ENCODE results near the gene ALMS1.

Gene ALMS1

GRCh38 chr2:73383036-73383435 lies 2.6 kb upstream of the ALMS1 start:
- H3K9me3 Mint-ChIP-seq, result no peaks in the 10 kb centered on the region
- H3K27ac Mint-ChIP-seq, result no peak overlapping the region
- no peak for DNase-seq
- peaks cover 23% of the 10 kb centered on the region for H3K4me1 Mint-ChIP-seq (ENCODE audit: low read depth)
- H3K4me3 Mint-ChIP-seq, result no peak overlapping the region
- H3K36me3 Mint-ChIP-seq (ENCODE audit: low read depth), result peaks cover 11% of the 10 kb centered on the region
- H3K27me3 Mint-ChIP-seq, result peaks cover 14% of the 10 kb centered on the region

- Mint-ChIP-seq H3K9me3 (no peaks in the 10 kb centered on the region), H3K4me1 (ENCODE audit: low read depth) (peaks cover 36% of the 10 kb centered on the region), H3K36me3 (ENCODE audit: low read depth) (peaks cover 13% of the 10 kb centered on the region), H3K4me3 (peak overlapping the region; percentile 93), H3K27ac (peak overlapping the region; percentile 90), H3K27me3 (no peaks in the 10 kb centered on the region)
- DNase-seq, result no peak
Observed at GRCh38 chr2:73385123-73385503, 523 bp upstream of the ALMS1 start.

GRCh38 chr2:73386342-73386868 lies 769 bp downstream of the ALMS1 start:
- H3K36me3 Mint-ChIP-seq (ENCODE audit: low read depth), result peaks cover 17% of the 10 kb centered on the region
- H3K9me3 Mint-ChIP-seq, result no peaks in the 10 kb centered on the region
- peak overlapping the region; percentile 93 for H3K27ac Mint-ChIP-seq
- no peak for DNase-seq
- no peaks in the 10 kb centered on the region for H3K27me3 Mint-ChIP-seq
- peaks cover 39% of the 10 kb centered on the region for H3K4me1 Mint-ChIP-seq (ENCODE audit: low read depth)
- peak overlapping the region; percentile 93 for H3K4me3 Mint-ChIP-seq

GRCh38 chr2:73386894-73387636 lies 1.4 kb downstream of the ALMS1 start:
- no peaks in the 10 kb centered on the region for H3K9me3 Mint-ChIP-seq
- peaks cover 41% of the 10 kb centered on the region for H3K4me1 Mint-ChIP-seq (ENCODE audit: low read depth)
- DNase-seq, result no peak
- H3K36me3 Mint-ChIP-seq (ENCODE audit: low read depth), result peaks cover 20% of the 10 kb centered on the region
- peak overlapping the region; percentile 93 for H3K27ac Mint-ChIP-seq
- peak overlapping the region; percentile 93 for H3K4me3 Mint-ChIP-seq
- H3K27me3 Mint-ChIP-seq, result no peaks in the 10 kb centered on the region

DNA sequence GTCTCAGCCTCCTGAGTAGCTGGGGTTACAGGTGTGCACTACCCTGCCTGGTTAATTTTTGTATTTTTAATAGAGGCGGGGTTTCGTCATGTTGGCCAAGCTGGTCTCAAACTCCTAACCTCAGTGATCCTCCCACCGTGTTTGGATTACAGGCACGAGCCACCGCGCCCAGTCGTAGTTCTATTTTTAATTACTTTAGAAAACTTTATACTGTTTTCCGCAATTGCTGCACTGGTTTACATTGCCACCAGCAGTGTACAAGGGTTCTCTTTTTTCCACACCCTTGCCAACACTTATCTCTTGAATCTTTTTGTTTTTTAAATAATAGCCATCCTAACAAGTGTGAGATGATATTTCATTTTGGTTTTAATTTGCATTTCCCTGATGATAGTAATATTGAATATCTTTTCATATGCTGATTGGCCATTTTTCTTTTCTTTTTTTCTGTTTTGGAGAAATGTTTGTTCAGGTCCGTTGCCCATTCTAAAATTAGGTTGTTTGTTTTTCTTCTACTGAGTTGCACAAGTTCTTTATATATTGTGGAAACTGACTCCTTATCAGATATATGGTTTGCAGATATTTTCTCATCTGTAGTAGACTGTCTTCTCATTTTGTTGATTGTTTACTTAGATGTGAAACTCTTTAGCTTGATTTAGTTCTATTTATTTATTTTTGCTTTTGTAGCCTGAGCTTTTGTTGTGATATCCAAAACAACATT lies 16.9 kb downstream of the ALMS1 start:
- Mint-ChIP-seq H3K27me3 (no peaks in the 10 kb centered on the region), H3K4me3 (no peak overlapping the region), H3K9me3 (peaks cover 26% of the 10 kb centered on the region), H3K4me1 (ENCODE audit: low read depth) (peaks cover 16% of the 10 kb centered on the region), H3K36me3 (ENCODE audit: low read depth) (peaks cover 74% of the 10 kb centered on the region), H3K27ac (no peak overlapping the region)
- no peak for DNase-seq

DNA sequence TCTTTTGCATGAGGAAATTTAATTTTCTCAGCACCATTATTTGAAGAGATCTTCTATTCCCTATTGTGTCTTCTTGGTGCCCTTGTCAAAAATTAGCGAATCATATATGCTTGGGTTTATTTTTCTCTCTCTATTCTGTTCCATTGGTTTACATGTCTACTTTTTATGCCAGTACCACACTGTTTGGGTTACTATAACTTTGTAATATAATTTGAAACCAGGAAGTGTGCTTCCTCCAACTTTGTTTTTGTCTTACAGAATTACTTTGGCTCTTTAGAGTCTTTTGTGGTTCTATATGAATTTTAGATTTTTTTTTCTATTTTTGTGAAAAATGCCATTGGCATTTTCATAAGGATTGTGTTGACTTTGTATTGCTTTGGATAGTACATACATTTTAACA lies 17.6 kb downstream of the ALMS1 start:
- no peak overlapping the region for H3K27ac Mint-ChIP-seq
- peaks cover 16% of the 10 kb centered on the region for H3K4me1 Mint-ChIP-seq (ENCODE audit: low read depth)
- peaks cover 26% of the 10 kb centered on the region for H3K9me3 Mint-ChIP-seq
- H3K27me3 Mint-ChIP-seq, result no peaks in the 10 kb centered on the region
- peaks cover 73% of the 10 kb centered on the region for H3K36me3 Mint-ChIP-seq (ENCODE audit: low read depth)
- no peak for DNase-seq
- H3K4me3 Mint-ChIP-seq, result no peak overlapping the region

- H3K36me3 Mint-ChIP-seq (ENCODE audit: low read depth), result peaks cover 68% of the 10 kb centered on the region
- no peak for DNase-seq
- H3K4me3 Mint-ChIP-seq, result no peak overlapping the region
- H3K9me3 Mint-ChIP-seq, result peaks cover 21% of the 10 kb centered on the region
- no peaks in the 10 kb centered on the region for H3K27me3 Mint-ChIP-seq
- H3K4me1 Mint-ChIP-seq (ENCODE audit: low read depth), result peaks cover 16% of the 10 kb centered on the region
- no peak overlapping the region for H3K27ac Mint-ChIP-seq
Observed at GRCh38 chr2:73404409-73404808, 18.8 kb downstream of the ALMS1 start.

DNA sequence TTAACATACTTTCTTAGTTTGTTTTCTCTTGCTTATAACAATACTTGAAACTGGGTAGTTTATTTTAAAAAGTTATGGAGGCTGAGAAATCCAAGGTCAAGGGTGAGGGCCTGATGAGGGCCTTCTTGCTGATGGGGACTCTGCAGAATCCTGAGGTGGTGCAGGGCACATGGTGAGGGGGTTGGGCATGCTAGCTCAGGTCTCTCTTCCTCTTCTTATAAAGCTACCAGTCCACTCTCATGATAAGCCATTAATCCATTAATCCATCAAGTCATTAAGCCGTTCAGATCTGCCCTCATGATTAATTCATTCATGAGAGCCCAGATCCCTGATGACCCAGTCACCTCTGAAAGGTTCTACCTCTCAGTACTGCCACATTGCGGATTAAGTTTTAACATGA lies 21.4 kb downstream of the ALMS1 start:
- Mint-ChIP-seq H3K27me3 (no peaks in the 10 kb centered on the region), H3K27ac (no peak overlapping the region), H3K4me1 (ENCODE audit: low read depth) (peaks cover 11% of the 10 kb centered on the region), H3K4me3 (no peak overlapping the region), H3K9me3 (peaks cover 19% of the 10 kb centered on the region), H3K36me3 (ENCODE audit: low read depth) (peaks cover 55% of the 10 kb centered on the region)
- DNase-seq, result no peak

DNA sequence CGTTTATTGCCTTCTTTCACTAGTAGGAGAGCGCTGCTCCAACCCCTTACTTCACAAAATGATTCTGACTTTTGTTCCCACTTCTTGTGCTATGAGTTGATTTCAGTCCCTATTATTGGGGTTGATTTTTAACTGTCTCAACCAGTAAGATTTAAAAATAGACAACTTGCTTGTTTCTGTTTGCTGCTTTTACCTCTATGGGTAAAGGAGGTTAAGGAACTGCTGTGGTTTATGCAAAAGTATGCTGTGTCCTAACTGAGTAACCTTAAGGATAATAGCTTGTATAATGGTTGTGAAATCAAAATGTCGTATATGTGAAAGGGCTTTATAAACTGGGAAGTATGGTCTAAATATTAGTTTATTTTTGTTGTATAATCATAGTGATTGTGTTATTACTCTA lies 22.6 kb downstream of the ALMS1 start:
- Mint-ChIP-seq H3K27ac (no peak overlapping the region), H3K36me3 (ENCODE audit: low read depth) (peaks cover 44% of the 10 kb centered on the region), H3K9me3 (peaks cover 12% of the 10 kb centered on the region), H3K4me1 (ENCODE audit: low read depth) (peaks cover 6% of the 10 kb centered on the region), H3K4me3 (no peak overlapping the region), H3K27me3 (no peaks in the 10 kb centered on the region)
- DNase-seq, result no peak

DNA sequence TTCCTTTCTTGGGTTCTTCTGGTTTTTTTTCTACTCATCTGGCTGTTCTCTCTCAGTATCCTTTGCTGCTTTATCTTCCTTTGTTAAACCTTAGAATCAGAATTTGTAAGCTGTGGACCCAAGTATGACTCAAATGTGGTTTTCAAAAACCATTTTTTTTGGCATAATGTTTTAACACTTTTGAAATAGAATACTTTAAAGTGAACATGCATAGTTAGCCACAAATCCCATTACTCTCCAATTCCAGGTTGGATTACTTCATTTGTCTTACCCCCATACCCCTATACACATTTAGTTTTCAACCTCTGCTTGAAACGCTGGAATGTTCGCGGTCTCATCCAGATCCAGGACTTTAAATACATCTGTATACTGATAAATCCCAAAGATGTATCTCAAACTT lies 29.1 kb downstream of the ALMS1 start:
- H3K4me3 Mint-ChIP-seq, result no peak overlapping the region

GRCh38 chr2:73415906-73416305 lies 30.3 kb downstream of the ALMS1 start:
- Mint-ChIP-seq H3K36me3 (ENCODE audit: low read depth) (peaks cover 27% of the 10 kb centered on the region), H3K4me3 (no peak overlapping the region)
- no peak for DNase-seq

More for the DNA sequence above, 29.1 kb downstream of the ALMS1 start:
- Mint-ChIP-seq H3K27me3 (no peaks in the 10 kb centered on the region), H3K9me3 (no peaks in the 10 kb centered on the region), H3K4me1 (ENCODE audit: low read depth) (peaks cover 7% of the 10 kb centered on the region), H3K36me3 (ENCODE audit: low read depth) (peaks cover 20% of the 10 kb centered on the region), H3K27ac (no peak overlapping the region)
- DNase-seq, result no peak

DNA sequence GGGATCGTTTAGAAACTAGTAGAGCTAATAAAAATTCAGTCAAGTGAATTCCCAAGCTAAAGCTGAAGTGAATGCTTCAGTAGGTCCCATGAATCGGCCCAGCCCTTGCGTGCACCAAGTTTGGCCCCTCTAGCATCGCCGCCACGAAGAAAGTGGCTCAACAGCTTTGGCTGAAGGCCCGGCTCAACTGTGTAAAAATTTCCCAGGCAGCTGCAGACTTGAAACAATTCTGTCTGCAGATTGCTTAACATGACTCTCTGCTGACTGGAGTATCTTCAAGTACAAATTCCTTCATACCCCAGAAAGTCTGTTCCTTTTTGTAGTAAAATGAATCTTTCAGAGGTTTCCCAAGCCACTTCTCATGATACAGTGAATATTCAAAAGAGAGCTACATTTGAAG lies 32.7 kb downstream of the ALMS1 start:
- Mint-ChIP-seq H3K27me3 (no peaks in the 10 kb centered on the region), H3K4me3 (no peak overlapping the region), H3K36me3 (ENCODE audit: low read depth) (peaks cover 33% of the 10 kb centered on the region), H3K4me1 (ENCODE audit: low read depth) (peaks cover 9% of the 10 kb centered on the region), H3K27ac (no peak overlapping the region), H3K9me3 (no peaks in the 10 kb centered on the region)
- DNase-seq, result no peak

More at GRCh38 chr2:73415906-73416305, 30.3 kb downstream of the ALMS1 start:
- no peaks in the 10 kb centered on the region for H3K9me3 Mint-ChIP-seq
- H3K4me1 Mint-ChIP-seq (ENCODE audit: low read depth), result peaks cover 7% of the 10 kb centered on the region
- no peak overlapping the region for H3K27ac Mint-ChIP-seq
- no peaks in the 10 kb centered on the region for H3K27me3 Mint-ChIP-seq

- peaks cover 2% of the 10 kb centered on the region for H3K4me1 Mint-ChIP-seq (ENCODE audit: low read depth)
- no peak for DNase-seq
- no peak overlapping the region for H3K27ac Mint-ChIP-seq
- no peak overlapping the region for H3K4me3 Mint-ChIP-seq
- H3K9me3 Mint-ChIP-seq, result no peaks in the 10 kb centered on the region
- peaks cover 71% of the 10 kb centered on the region for H3K36me3 Mint-ChIP-seq (ENCODE audit: low read depth)
- no peaks in the 10 kb centered on the region for H3K27me3 Mint-ChIP-seq
Observed at GRCh38 chr2:73423913-73424312, 38.3 kb downstream of the ALMS1 start.

GRCh38 chr2:73426176-73426575 lies 40.5 kb downstream of the ALMS1 start:
- Mint-ChIP-seq H3K27me3 (no peaks in the 10 kb centered on the region), H3K9me3 (no peaks in the 10 kb centered on the region), H3K4me3 (no peak overlapping the region), H3K4me1 (ENCODE audit: low read depth) (peaks cover 2% of the 10 kb centered on the region), H3K36me3 (ENCODE audit: low read depth) (peaks cover 56% of the 10 kb centered on the region), H3K27ac (no peak overlapping the region)
- DNase-seq, result no peak

- no peak for DNase-seq
- peaks cover 21% of the 10 kb centered on the region for H3K36me3 Mint-ChIP-seq (ENCODE audit: low read depth)
- H3K4me3 Mint-ChIP-seq, result no peak overlapping the region
Observed at GRCh38 chr2:73436019-73436418, 50.4 kb downstream of the ALMS1 start.

More at GRCh38 chr2:73436019-73436418, 50.4 kb downstream of the ALMS1 start:
- no peak overlapping the region for H3K27ac Mint-ChIP-seq
- no peaks in the 10 kb centered on the region for H3K27me3 Mint-ChIP-seq
- H3K9me3 Mint-ChIP-seq, result no peaks in the 10 kb centered on the region
- no peaks in the 10 kb centered on the region for H3K4me1 Mint-ChIP-seq (ENCODE audit: low read depth)

Data from activated T-cell treated with anti-CD3 and anti-CD28 coated beads, Interleukin-2, amount 50 U/mL, for 24 hours (primary cell).